ENCODE measurements around the gene NASP.
A peak's percentile ranks its signal among the peaks of the same experiment; 100 is the strongest.

The NASP gene

GRCh38 chr1:45583666-45584350 lies at the start of gene NASP:
NASP (plus strand) TSS chr1:45584041; CDS start chr1:45584147, 106 bp downstream.
- peak; percentile 93 for DNase-seq

GRCh38 chr1:45535988-45536766 lies 47.7 kb upstream of the NASP start:
- no peak for DNase-seq

GRCh38 chr1:45536886-45537285 lies 47.0 kb upstream of the NASP start:
- no peak for DNase-seq

- DNase-seq = no peak
These were observed 42.6 kb upstream of the NASP start for GRCh38 chr1:45541193-45541592.

GRCh38 chr1:45542591-45542990 lies 41.2 kb upstream of the NASP start:
- no peak for DNase-seq

GRCh38 chr1:45543581-45544417 lies 40.0 kb upstream of the NASP start:
- no peak for DNase-seq

GRCh38 chr1:45544530-45544929 lies 39.3 kb upstream of the NASP start:
- DNase-seq = no peak

- no peak for DNase-seq
These were observed 38.8 kb upstream of the NASP start for GRCh38 chr1:45545019-45545493.

- no peak for DNase-seq
These were observed 38.1 kb upstream of the NASP start for GRCh38 chr1:45545553-45546310.

- peak; percentile 93 for DNase-seq
These were observed 33.2 kb upstream of the NASP start, which contains the start of gene AKR1A1 for GRCh38 chr1:45550401-45551351. AKR1A1 (plus strand) TSS chr1:45550826; CDS start chr1:45561795, 10,969 bp downstream.

GRCh38 chr1:45551684-45552083 lies 32.2 kb upstream of the NASP start:
- DNase-seq = no peak

GRCh38 chr1:45552331-45552730 lies 31.5 kb upstream of the NASP start:
- DNase-seq = peak; percentile 24

- no peak for DNase-seq
These were observed 29.6 kb upstream of the NASP start for GRCh38 chr1:45554198-45554597.

GRCh38 chr1:45557422-45557944 lies 26.4 kb upstream of the NASP start:
- DNase-seq = no peak

- DNase-seq = no peak
These were observed 20.0 kb upstream of the NASP start for GRCh38 chr1:45563843-45564242.

GRCh38 chr1:45566722-45567121 lies 17.1 kb upstream of the NASP start:
- DNase-seq = no peak

GRCh38 chr1:45567911-45568310 lies 15.9 kb upstream of the NASP start:
- DNase-seq = no peak

- no peak for DNase-seq
These were observed 15.4 kb upstream of the NASP start for GRCh38 chr1:45568421-45568820.

GRCh38 chr1:45569571-45569961 lies 14.3 kb upstream of the NASP start:
- no peak for DNase-seq

GRCh38 chr1:45569962-45570581 lies 13.8 kb upstream of the NASP start:
- peak; percentile 70 for DNase-seq

- no peak for DNase-seq
These were observed 13.2 kb upstream of the NASP start for GRCh38 chr1:45570631-45571030.
